ENCODE results near the gene DET1. TPM values are rescaled to one million over a fixed set of nuclear protein-coding genes. Genes with fewer than 3 reads are reported as not detected.

Gene DET1
- total RNA-seq, 1 donor from 2014 or later, result 5.4 TPM

GRCh38 chr15:88512078-88512477 is 34.4 kb downstream of the DET1 start:
- intact Hi-C loops (cut with DNase I), result no loop called here
- DNase-seq (no peak), ATAC-seq (no peak)
- H3K9me3 ChIP-seq, result no peaks in the 10 kb centered on the region
- H3K27me3 ChIP-seq, result no peaks in the 10 kb centered on the region
- TF ChIP-seq CTCF (IDR thresholded peaks at IDR 0.05), result no peak
- peaks cover 68% of the 10 kb centered on the region for H3K36me3 ChIP-seq
- H3K27ac ChIP-seq, result no peak overlapping the region
- no peak overlapping the region for H3K4me3 ChIP-seq
- no peaks in the 10 kb centered on the region for H3K4me1 ChIP-seq

GRCh38 chr15:88511161-88511560 is 35.3 kb downstream of the DET1 start:
- Histone ChIP-seq H3K36me3 (peaks cover 66% of the 10 kb centered on the region), H3K4me1 (no peaks in the 10 kb centered on the region), H3K27me3 (no peaks in the 10 kb centered on the region), H3K27ac (no peak overlapping the region), H3K9me3 (no peaks in the 10 kb centered on the region), H3K4me3 (no peak overlapping the region)
- intact Hi-C loops (cut with DNase I), result no loop called here
- ATAC-seq, result no peak
- TF ChIP-seq CTCF (IDR thresholded peaks at IDR 0.05), result no peak
- no peak for DNase-seq

GRCh38 chr15:88509964-88510363 is 36.5 kb downstream of the DET1 start:
- H3K36me3 ChIP-seq, result peaks cover 58% of the 10 kb centered on the region
- H3K4me1 ChIP-seq, result no peaks in the 10 kb centered on the region
- no peak overlapping the region for H3K27ac ChIP-seq
- H3K4me3 ChIP-seq, result no peak overlapping the region
- ATAC-seq, result no peak
- H3K27me3 ChIP-seq, result no peaks in the 10 kb centered on the region
- intact Hi-C loops (cut with DNase I), result no loop called here
- no peaks in the 10 kb centered on the region for H3K9me3 ChIP-seq
- TF ChIP-seq CTCF (IDR thresholded peaks at IDR 0.05), result no peak
- DNase-seq, result no peak

- Histone ChIP-seq H3K27me3 (no peaks in the 10 kb centered on the region), H3K9me3 (no peaks in the 10 kb centered on the region), H3K36me3 (peaks cover 57% of the 10 kb centered on the region), H3K27ac (no peak overlapping the region), H3K4me3 (no peak overlapping the region), H3K4me1 (no peaks in the 10 kb centered on the region)
- ATAC-seq (no peak), DNase-seq (no peak)
- no peak for TF ChIP-seq CTCF (IDR thresholded peaks at IDR 0.05)
- intact Hi-C loops (cut with DNase I), result no loop called here
Observed at GRCh38 chr15:88509321-88509720, 37.2 kb downstream of the DET1 start.

- TF ChIP-seq CTCF (IDR thresholded peaks at IDR 0.05), result no peak
- Histone ChIP-seq H3K9me3 (no peaks in the 10 kb centered on the region), H3K27me3 (no peaks in the 10 kb centered on the region), H3K36me3 (peaks cover 49% of the 10 kb centered on the region), H3K27ac (no peak overlapping the region), H3K4me3 (no peak overlapping the region), H3K4me1 (no peaks in the 10 kb centered on the region)
- ATAC-seq, result no peak
- intact Hi-C loops (cut with DNase I), result no loop called here
- no peak for DNase-seq
Observed at GRCh38 chr15:88506628-88507027, 39.9 kb downstream of the DET1 start.

- Histone ChIP-seq H3K4me1 (no peaks in the 10 kb centered on the region), H3K27ac (no peak overlapping the region), H3K27me3 (no peaks in the 10 kb centered on the region), H3K36me3 (peaks cover 42% of the 10 kb centered on the region), H3K9me3 (no peaks in the 10 kb centered on the region), H3K4me3 (no peak overlapping the region)
- intact Hi-C loops (cut with DNase I), result no loop called here
- ATAC-seq (no peak), DNase-seq (no peak)
- no peak for TF ChIP-seq CTCF (IDR thresholded peaks at IDR 0.05)
Observed at GRCh38 chr15:88505721-88506120, 40.8 kb downstream of the DET1 start.
